HCT116 (cell line): ENCODE results near the gene SPON1. TPM values are rescaled to one million over a fixed set of nuclear protein-coding genes. Genes with fewer than 3 reads are reported as not detected.

Experiments used
- ATAC-seq: fragments of 200-7000 bp; cut with Tn5 transposase; 2 replicates; pipeline ENCODE4 v1.9.1; 2020; ENCODE audit warnings: mild to moderate bottlenecking, moderate library complexity
- BruUV-seq: library from RNA; stranded (reverse); fragments of 400-500 nt; replicated peaks from 2 replicates; lab custom pipeline; 2021; lab: Mats Ljungman, UMichigan
- CTCF ChIA-PET: fragments of 300-600 bp; sonication (Branson Sonifier 250); formaldehyde crosslinking; loops from one replicate; lab custom pipeline; 2021; ENCODE audit warnings: antibody characterized with exemption; lab: Charles Lee
- POLR2A ChIA-PET: fragments of 300-600, 350-600 bp; sonication (Branson Sonifier 250); formaldehyde crosslinking; loops from one replicate; lab custom pipeline; 2021; ENCODE audit warnings: antibody characterized with exemption; lab: Charles Lee
- RAD21 ChIA-PET, 2 experiments: fragments of 300-600 bp; sonication (Branson Sonifier 250); formaldehyde crosslinking; loops; one replicate each; lab custom pipeline; 2023; ENCODE audit warnings: low total read pairs in 2 of 2; ENCODE audit not compliant: uncharacterized antibody in 2 of 2, unreplicated experiment in 2 of 2, low non-redundant PET in 1 of 2; lab: Charles Lee
- DNase-seq: peaks from one replicate; pipeline ENCODE4 v3.0.0-alpha.2; 2010; ENCODE audit warnings: low read depth, low spot score
- H2AFZ ChIP-seq: fragments of 200-600 bp; shearing (Covaris generic), sonication (generic); 2 replicates; pipeline ENCODE4 v1.6.1; 2017; ENCODE audit warnings: low read depth, mixed run types, mixed read lengths, antibody characterized with exemption, low read length; ENCODE audit not compliant: poor library complexity, severe bottlenecking
- H3K27ac ChIP-seq: 2 replicates; pipeline ENCODE4 v1.5.1; 2012; ENCODE audit warnings: low read depth, low read length
- H3K27me3 ChIP-seq: fragments of 200-600 bp; sonication (generic); 2 replicates; pipeline ENCODE4 v1.6.1; 2016; ENCODE audit warnings: mixed run types, low read length, mixed read lengths; ENCODE audit not compliant: insufficient read depth
- H3K36me3 ChIP-seq, 2 experiments: fragments of 200-500 bp in 1 of 2; fragments of 200-600 bp in 1 of 2; sonication (Bioruptor generic) in 1 of 2; sonication (generic) in 1 of 2; 2 replicates each; pipeline versions ENCODE4 v1.5.1 to v1.6.1; 2014 to 2016; ENCODE audit warnings: low read length in 2 of 2, inconsistent platforms in 1 of 2, mixed read lengths in 1 of 2, mixed run types in 1 of 2; ENCODE audit not compliant: insufficient read depth in 2 of 2, control insufficient read depth in 1 of 2
- H3K4me1 ChIP-seq, 2 experiments: fragments of 200-600 bp in 1 of 2; sonication (generic) in 1 of 2; 2 replicates each; pipeline versions ENCODE4 v1.5.1 to v1.6.1; 2012 to 2017; ENCODE audit warnings: low read length in 2 of 2, inconsistent platforms in 1 of 2, mild to moderate bottlenecking in 1 of 2, mixed read lengths in 1 of 2, mixed run types in 1 of 2, moderate library complexity in 1 of 2; ENCODE audit not compliant: insufficient read depth in 2 of 2, control insufficient read depth in 1 of 2
- H3K4me2 ChIP-seq: fragments of 200-600 bp; sonication (generic); 2 replicates; pipeline ENCODE4 v1.6.1; 2017; ENCODE audit warnings: mixed run types, low read length, mixed read lengths
- H3K4me3 ChIP-seq, 2 experiments: fragments of 200-600 bp in 1 of 2; sonication (generic) in 1 of 2; replicated peaks in 1 of 2; 2 replicates each; pipeline ENCODE4 v1.5.1; 2011 to 2016; ENCODE audit warnings: low read length in 2 of 2, control low read depth in 1 of 2, low read depth in 1 of 2, mild to moderate bottlenecking in 1 of 2, mixed read lengths in 1 of 2, mixed run types in 1 of 2
- H3K79me2 ChIP-seq: fragments of 200-600 bp; sonication (generic); 2 replicates; pipeline ENCODE4 v1.6.1; 2017; ENCODE audit warnings: mild to moderate bottlenecking, mixed run types, low read length, moderate library complexity, mixed read lengths; ENCODE audit not compliant: insufficient read depth
- H3K9ac ChIP-seq: fragments of 200-600 bp; sonication (generic); 2 replicates; pipeline ENCODE4 v1.6.1; 2016; ENCODE audit warnings: low read length, mixed read lengths
- H3K9me2 ChIP-seq: fragments of 200-600 bp; sonication (generic), shearing (Covaris generic); 2 replicates; pipeline ENCODE4 v1.6.1; 2017; ENCODE audit warnings: mixed run types, mild to moderate bottlenecking, moderate library complexity; ENCODE audit not compliant: insufficient read depth
- H3K9me3 ChIP-seq, 2 experiments: fragments of 200-500 bp in 1 of 2; fragments of 200-600 bp in 1 of 2; sonication (Bioruptor generic) in 1 of 2; sonication (generic) in 1 of 2; 2 replicates each; pipeline ENCODE4 v1.6.1; 2014 to 2017; ENCODE audit warnings: low read length in 2 of 2, mixed read lengths in 2 of 2, inconsistent platforms in 1 of 2, low read depth in 1 of 2, mild to moderate bottlenecking in 1 of 2, mixed run types in 1 of 2, moderate library complexity in 1 of 2; ENCODE audit not compliant: control insufficient read depth in 1 of 2, insufficient read depth in 1 of 2
- H4K20me1 ChIP-seq: fragments of 200-600 bp; sonication (generic), shearing (Covaris generic); 2 replicates; pipeline ENCODE4 v1.6.1; 2017; ENCODE audit warnings: mixed run types, mild to moderate bottlenecking, moderate library complexity; ENCODE audit not compliant: insufficient read depth
- ATF3 ChIP-seq: IDR thresholded peaks from 2 replicates; pipeline ENCODE4 v1.6.1; 2012
- CBX3 ChIP-seq: IDR thresholded peaks from 2 replicates; pipeline ENCODE4 v1.6.1; 2012; ENCODE audit warnings: low read depth
- CEBPB ChIP-seq: IDR thresholded peaks from 2 replicates; pipeline ENCODE4 v1.6.1; 2012; ENCODE audit warnings: low read depth
- CTCF ChIP-seq, 3 experiments: fragments of 200-600 bp in 1 of 3; sonication (generic) in 1 of 3; IDR thresholded peaks in 2 of 3; conservative IDR thresholded peaks in 1 of 3; 2 replicates each; pipeline ENCODE4 v1.5.1; 2012 to 2017; ENCODE audit warnings: low read depth in 2 of 3, low read length in 2 of 3, antibody characterized with exemption in 1 of 3, borderline replicate concordance in 1 of 3, control low read depth in 1 of 3, mild to moderate bottlenecking in 1 of 3, mixed read lengths in 1 of 3, mixed run types in 1 of 3, moderate library complexity in 1 of 3; ENCODE audit not compliant: insufficient read depth in 1 of 3
- EGR1 ChIP-seq: IDR thresholded peaks from 2 replicates; pipeline ENCODE4 v1.6.1; 2012; ENCODE audit warnings: low read depth
- ELF1 ChIP-seq: IDR thresholded peaks from 2 replicates; pipeline ENCODE4 v1.6.1; 2012; ENCODE audit warnings: low read depth, borderline replicate concordance
- EZH2 ChIP-seq: fragments of 200-600 bp; sonication (generic); IDR thresholded peaks from 2 replicates; pipeline ENCODE4 v1.6.1; 2017; ENCODE audit warnings: antibody characterized with exemption, mixed run types
- MAX ChIP-seq: IDR thresholded peaks from 2 replicates; pipeline ENCODE4 v1.6.1; 2012
- POLR2AphosphoS5 ChIP-seq: IDR thresholded peaks from 2 replicates; pipeline ENCODE4 v1.6.1; 2011; ENCODE audit warnings: mild to moderate bottlenecking, low read depth, low read length, moderate library complexity
- REST ChIP-seq: IDR thresholded peaks from 2 replicates; pipeline ENCODE4 v1.6.1; 2012; ENCODE audit warnings: low read depth
- SIN3A ChIP-seq: IDR thresholded peaks from 2 replicates; pipeline ENCODE4 v1.6.1; 2012; ENCODE audit warnings: low read depth
- SP1 ChIP-seq: IDR thresholded peaks from 2 replicates; pipeline ENCODE4 v1.6.1; 2012; ENCODE audit warnings: low read depth
- SRF ChIP-seq: IDR thresholded peaks from 2 replicates; pipeline ENCODE4 v1.6.1; 2012; ENCODE audit warnings: low read depth
- TCF7L2 ChIP-seq: IDR thresholded peaks from 2 replicates; pipeline ENCODE4 v1.7.0; 2011; ENCODE audit warnings: borderline replicate concordance, inconsistent platforms; ENCODE audit not compliant: insufficient read depth, insufficient read length; ENCODE audit errors: extremely low read depth
- YY1 ChIP-seq: IDR thresholded peaks from 2 replicates; pipeline ENCODE4 v1.6.1; 2011; ENCODE audit warnings: low read length, low read depth, moderate library complexity, mild to moderate bottlenecking; ENCODE audit not compliant: insufficient replicate concordance; ENCODE audit errors: extremely low read depth
- ZBTB33 ChIP-seq: IDR thresholded peaks from 2 replicates; pipeline ENCODE4 v1.6.1; 2011; ENCODE audit warnings: mild to moderate bottlenecking, low read length, moderate library complexity; ENCODE audit not compliant: insufficient replicate concordance; ENCODE audit errors: extremely low read depth
- ZFX ChIP-seq: fragments of 450-650 bp; IDR thresholded peaks from 2 replicates; pipeline ENCODE4 v1.6.1; 2017
- intact Hi-C: fragments of 100-400 bp; cut with micrococcal nuclease; formaldehyde crosslinking; loops from 2 replicates; pipeline ENCODE4 v1.10.0; 2022
- total RNA-seq: library from RNA; stranded (reverse); gene quantifications from one replicate; pipeline ENCODE4 v1.2.1, GENCODE V29; 2021; ENCODE audit not compliant: unreplicated experiment

The SPON1 gene
- total RNA-seq, 1 experiment from 2014 or later: 0.17 TPM

- Histone ChIP-seq H4K20me1 (no peaks in the 10 kb centered on the region), H3K4me1 (peaks cover 3 to 17% of the 10 kb centered on the region in 2 experiments; a peak in 2 of 4 replicates), H2AFZ (no peak overlapping the region), H3K36me3 (no peaks in the 10 kb centered on the region), H3K4me2 (no peak overlapping the region), H3K9me3 (no peaks in the 10 kb centered on the region), H3K79me2 (no peaks in the 10 kb centered on the region), H3K4me3 (no peak overlapping the region), H3K27me3 (peaks cover 10% of the 10 kb centered on the region; the same call in 1 of the 2 replicates), H3K27ac (no peak overlapping the region), H3K9me2 (no peaks in the 10 kb centered on the region), H3K9ac (no peak overlapping the region)
- CTCF ChIA-PET: no interaction called here
- no TSS peak for BruUV-seq
- ATAC-seq (no peak), DNase-seq (no peak)
- TF ChIP-seq MAX (no peak), ZFX (no peak), REST (no peak), ELF1 (no peak), SP1 (no peak), YY1 (no peak), TCF7L2 (no peak), CTCF (IDR thresholded peaks at IDR 0.05 in 2 of 3, conservative IDR thresholded peaks at IDR 0.05 in 1 of 3; ENCODE audit: borderline replicate concordance in 1 of 3, insufficient read depth in 1 of 3, low read depth in 2 of 3, low read length in 2 of 3) (no peak), SRF (no peak), EGR1 (no peak), EZH2 (no peak), CEBPB (no peak), ZBTB33 (no peak), ATF3 (no peak), CBX3 (no peak), SIN3A (no peak), POLR2AphosphoS5 (no peak)
- intact Hi-C loops: no loop called here
- RAD21 ChIA-PET: no interaction called here
- POLR2A ChIA-PET: no interaction called here
Observed at GRCh38 chr11:14255238-14255534, 292.7 kb downstream of the SPON1 start.
